T47D (cell line): ENCODE measurements around the gene C3orf20.
"Not testable (repeated sequence)": the region's sequence is repeated elsewhere in the genome, so short reads cannot be mapped to it uniquely, and the experiment has no call there.

Experiments
- DNase-seq, 2 experiments: peaks; one replicate each; pipeline versions ENCODE4 v3.0.0 to v3.0.0-alpha.2; 2011 to 2012; ENCODE audit warnings: low read depth in 1 of 2, low spot score in 1 of 2
- JUND ChIP-seq: IDR thresholded peaks from 2 replicates; pipeline ENCODE4 v1.6.1; 2012; ENCODE audit warnings: low read depth
- in situ Hi-C: cut with HindIII; loops from 2 replicates; pipeline ENCODE4 v1.10.0; 2016; ENCODE audit warnings: low sequenced_read_pairs, low pct_unique_long_range_greater_than_20kb

The C3orf20 gene

GRCh38 chr3:14640157-14640562, 34.8 kb upstream of the C3orf20 start:
- no peak for DNase-seq
- in situ Hi-C loops, result no loop called here
- TF ChIP-seq JUND, result no peak

GRCh38 chr3:14640734-14641133, 34.2 kb upstream of the C3orf20 start:
- DNase-seq, result no peak
- TF ChIP-seq JUND, result no peak
- in situ Hi-C loops, result no loop called here

GRCh38 chr3:14641346-14641745, 33.6 kb upstream of the C3orf20 start:
- no peak for TF ChIP-seq JUND
- in situ Hi-C loops, result no loop called here

GRCh38 chr3:14645453-14645852, 29.5 kb upstream of the C3orf20 start:
- in situ Hi-C loops, result no loop called here
- no peak for TF ChIP-seq JUND
- DNase-seq, result no peak

More at GRCh38 chr3:14641346-14641745, 33.6 kb upstream of the C3orf20 start:
- no peak for DNase-seq

GRCh38 chr3:14646131-14646573, 28.8 kb upstream of the C3orf20 start:
- in situ Hi-C loops, result no loop called here
- TF ChIP-seq JUND, result no peak
- DNase-seq, result no peak

- no peak for TF ChIP-seq JUND
- in situ Hi-C loops, result no loop called here
- no peak for DNase-seq
Observed at GRCh38 chr3:14646589-14647413, 28.1 kb upstream of the C3orf20 start.

GRCh38 chr3:14647976-14648955, 26.7 kb upstream of the C3orf20 start:
- in situ Hi-C loops, result no loop called here

GRCh38 chr3:14649466-14649865, 25.5 kb upstream of the C3orf20 start:
- DNase-seq, result no peak
- in situ Hi-C loops, result no loop called here
- TF ChIP-seq JUND, result no peak

More at GRCh38 chr3:14647976-14648955, 26.7 kb upstream of the C3orf20 start:
- TF ChIP-seq JUND, result no peak
- DNase-seq, result no peak

- in situ Hi-C loops, result no loop called here
- TF ChIP-seq JUND, result no peak
- DNase-seq, result no peak
Observed at GRCh38 chr3:14650193-14650592, 24.7 kb upstream of the C3orf20 start.

GRCh38 chr3:14651440-14652251, 23.3 kb upstream of the C3orf20 start, which contains the start of gene CCDC174:
CCDC174 (plus strand) TSS chr3:14651762; CDS start chr3:14651837, 75 bp downstream.
- peak; percentile 76 to 100 for DNase-seq
- in situ Hi-C loops, result no loop called here
- TF ChIP-seq JUND, result no peak

- in situ Hi-C loops, DNase-seq: not testable (repeated sequence)
Observed at GRCh38 chr3:14652360-14652907, 22.5 kb upstream of the C3orf20 start.

- in situ Hi-C loops, result no loop called here
- DNase-seq, result no peak
- TF ChIP-seq JUND, result no peak
Observed at GRCh38 chr3:14657579-14657978, 17.4 kb upstream of the C3orf20 start.
